K562 (cell line): ENCODE results near the gene RNF115. TPM values are rescaled to one million over a fixed set of nuclear protein-coding genes. Genes with fewer than 3 reads are reported as not detected.

ENCODE experiments used
- ATAC-seq: fragments of 200-7000 bp; cut with Tn5 transposase; 3 replicates; pipeline ENCODE4 v1.9.1; 2020; ENCODE audit warnings: moderate library complexity
- BruUV-seq: library from RNA; stranded (reverse); fragments of 400-500 nt; replicated peaks from 2 replicates; lab custom pipeline; 2021; lab: Mats Ljungman, UMichigan
- CTCF ChIA-PET: fragments of 300-600 bp; formaldehyde crosslinking; extraction: SDS; loops from one replicate; lab custom pipeline; 2021; ENCODE audit warnings: low intra/inter-chr PET ratio; lab: Yijun Ruan, JAX
- POLR2A ChIA-PET: fragments of 300-600, 350-650 bp; sonication (Branson Sonifier 250); formaldehyde crosslinking; extraction: SDS; loops from one replicate; lab custom pipeline; 2021; ENCODE audit warnings: antibody characterized with exemption, inconsistent platforms; lab: Yijun Ruan, JAX
- DNase-seq, 4 experiments: peaks; one replicate each; pipeline versions ENCODE4 v3.0.0 to v3.0.0-alpha.2; 2011 to 2018; ENCODE audit warnings: low spot score in 3 of 4, mixed read lengths in 3 of 4; ENCODE audit errors: extremely low read depth in 1 of 4
- FAIRE-seq: peaks from 2 replicates; lab custom pipeline; 2011; peaks lifted over from hg19 to GRCh38; lab: Jason Lieb, UNC
- H2AFZ ChIP-seq: 2 replicates; pipeline ENCODE4 v1.6.0; 2011; ENCODE audit warnings: low read depth, low read length, control low read depth, inconsistent platforms
- H3K27ac ChIP-seq: fragments of 200-600 bp; 3 replicates; pipeline ENCODE4 v1.8.0; 2011; ENCODE audit warnings: low read depth, mild to moderate bottlenecking, control low read depth, inconsistent platforms, low read length, moderate library complexity, mixed read lengths; ENCODE audit errors: extremely low read depth
- H3K27me3 ChIP-seq, 2 experiments: fragments of 300-600 bp in 1 of 2; 2 replicates in 1 of 2; 3 replicates in 1 of 2; pipeline versions ENCODE4 v1.6.0 to v1.8.0; 2011; ENCODE audit warnings: inconsistent platforms in 2 of 2, low read length in 2 of 2, mild to moderate bottlenecking in 1 of 2, mixed read lengths in 1 of 2, moderate library complexity in 1 of 2; ENCODE audit not compliant: control insufficient read depth in 2 of 2, insufficient read depth in 2 of 2
- H3K36me3 ChIP-seq: fragments of 300-600 bp; 3 replicates; pipeline ENCODE4 v1.8.0; 2011; ENCODE audit warnings: mild to moderate bottlenecking, low read length, inconsistent platforms; ENCODE audit not compliant: control insufficient read depth, insufficient read depth
- H3K4me1 ChIP-seq, 2 experiments: fragments of 200-600 bp in 1 of 2; replicated peaks in 1 of 2; 2 replicates in 1 of 2; 3 replicates in 1 of 2; pipeline versions ENCODE4 v1.5.1 to v1.8.0; 2011; ENCODE audit warnings: inconsistent platforms in 2 of 2, low read length in 2 of 2, mild to moderate bottlenecking in 1 of 2, mixed read lengths in 1 of 2, moderate library complexity in 1 of 2; ENCODE audit not compliant: control insufficient read depth in 2 of 2, insufficient read depth in 2 of 2
- H3K4me2 ChIP-seq: 2 replicates; pipeline ENCODE4 v1.6.1; 2011; ENCODE audit warnings: low read length, control low read depth, inconsistent platforms, mixed read lengths; ENCODE audit not compliant: insufficient read depth
- H3K4me3 ChIP-seq: fragments of 200-600 bp; sonication (generic), shearing (Covaris generic); 2 replicates; pipeline ENCODE4 v1.5.1; 2016; ENCODE audit warnings: control low read depth, inconsistent platforms
- H3K79me2 ChIP-seq: fragments of 200-600 bp; 3 replicates; pipeline ENCODE4 v1.8.0; 2011; ENCODE audit warnings: low read length, inconsistent platforms; ENCODE audit not compliant: control insufficient read depth, insufficient read depth
- H3K9ac ChIP-seq, 2 experiments: 2 replicates each; pipeline versions ENCODE4 v1.6.0 to v1.6.1; 2011; ENCODE audit warnings: low read depth in 2 of 2, low read length in 2 of 2, control low read depth in 1 of 2, inconsistent platforms in 1 of 2, mild to moderate bottlenecking in 1 of 2, mixed read lengths in 1 of 2; ENCODE audit not compliant: insufficient read depth in 1 of 2
- H3K9me1 ChIP-seq: one replicate; pipeline ENCODE4 v1.6.0; 2011; ENCODE audit warnings: inconsistent platforms, mild to moderate bottlenecking, low read length, moderate library complexity; ENCODE audit not compliant: control insufficient read depth, insufficient read depth
- H3K9me3 ChIP-seq: replicated peaks from 2 replicates; pipeline ENCODE4 v1.5.1; 2011; ENCODE audit warnings: low read depth, low read length, inconsistent platforms; ENCODE audit not compliant: control insufficient read depth, insufficient read depth
- H4K20me1 ChIP-seq: replicated peaks from 2 replicates; pipeline ENCODE4 v1.6.1; 2011; ENCODE audit warnings: low read length, inconsistent platforms, mixed read lengths; ENCODE audit not compliant: control insufficient read depth, insufficient read depth
- ATF1 ChIP-seq, 2 experiments: fragments of 450-650 bp in 1 of 2; IDR thresholded peaks; 2 replicates each; pipeline ENCODE4 v1.6.1; 2016; ENCODE audit warnings: missing compliant biosample characterization in 1 of 2, missing genetic modification characterization in 1 of 2
- C11orf30 ChIP-seq: fragments of 450-650 bp; IDR thresholded peaks from 2 replicates; pipeline ENCODE4 v1.6.1; 2016; ENCODE audit warnings: low read depth, mild to moderate bottlenecking
- CC2D1A ChIP-seq: fragments of 450-650 bp; IDR thresholded peaks from 2 replicates; pipeline ENCODE4 v1.6.1; 2017; ENCODE audit warnings: mild to moderate bottlenecking
- COPS2 ChIP-seq: fragments of 450-650 bp; conservative IDR thresholded peaks from 2 replicates; pipeline ENCODE4 v1.6.1; 2016; ENCODE audit warnings: mild to moderate bottlenecking, moderate library complexity
- FOXM1 ChIP-seq, 2 experiments: fragments of 450-650 bp in 1 of 2; sonication (generic) in 1 of 2; formaldehyde crosslinking in 1 of 2; IDR thresholded peaks; 2 replicates each; pipeline versions ENCODE4 v1.6.1 to v1.9.0; 2017 to 2022; ENCODE audit warnings: low read depth in 2 of 2, mild to moderate bottlenecking in 2 of 2, missing genetic modification reagents in 1 of 2, moderate library complexity in 1 of 2
- MEIS2 ChIP-seq: fragments of 450-650 bp; IDR thresholded peaks from 2 replicates; pipeline ENCODE4 v1.6.1; 2014; ENCODE audit warnings: mild to moderate bottlenecking; ENCODE audit not compliant: partially characterized antibody
- NFYB ChIP-seq: IDR thresholded peaks from 2 replicates; pipeline ENCODE4 v1.6.1; 2011; ENCODE audit warnings: mild to moderate bottlenecking, moderate library complexity; ENCODE audit not compliant: insufficient read length; ENCODE audit errors: extremely low read depth
- PBX2 ChIP-seq, 2 experiments: IDR thresholded peaks in 1 of 2; conservative IDR thresholded peaks in 1 of 2; 2 replicates each; pipeline ENCODE4 v1.6.1; 2016; ENCODE audit warnings: low read depth in 2 of 2, mild to moderate bottlenecking in 1 of 2, missing compliant biosample characterization in 1 of 2, missing genetic modification characterization in 1 of 2, moderate library complexity in 1 of 2
- PKNOX1 ChIP-seq: fragments of 450-650 bp; IDR thresholded peaks from 2 replicates; pipeline ENCODE4 v1.6.1; 2016
- POLR2G ChIP-seq: fragments of 200-400 bp; formaldehyde crosslinking; IDR thresholded peaks from 2 replicates; pipeline ENCODE4 v1.6.1; 2017; ENCODE audit warnings: low read depth, mild to moderate bottlenecking, antibody characterized with exemption, low read length, moderate library complexity
- SPI1 ChIP-seq: IDR thresholded peaks from 2 replicates; pipeline ENCODE4 v1.6.1; 2011; ENCODE audit warnings: low read depth, low read length, control low read depth, borderline replicate concordance
- ZNF316 ChIP-seq: fragments of 450-650 bp; IDR thresholded peaks from 2 replicates; pipeline ENCODE4 v1.6.1; 2016
- ZNF79 ChIP-seq: fragments of 250-450 bp; sonication (Bioruptor Pico); IDR thresholded peaks from 2 replicates; pipeline ENCODE4 v1.4.0; 2020; ENCODE audit warnings: low read depth, mild to moderate bottlenecking, moderate library complexity
- ZSCAN29 ChIP-seq: fragments of 450-650 bp; IDR thresholded peaks from 2 replicates; pipeline ENCODE4 v1.6.1; 2017
- WGBS: fragments of 100-300 bp; shearing (Covaris generic); methylation state at CpG from one replicate; pipeline ENCODE4 v1.1.6; 2016; ENCODE audit warnings: low coverage, mixed read lengths; ENCODE audit not compliant: insufficient coverage; ENCODE audit errors: missing lambda C conversion rate; 5-methylcytosine and 5-hydroxymethylcytosine counted together
- in situ Hi-C: fragments of 300-500 bp; cut with MboI; formaldehyde crosslinking; loops from 4 replicates; pipeline ENCODE4 v1.15.0; 2018; ENCODE audit warnings: inconsistent platforms, mixed read lengths
- intact Hi-C: fragments of 100-400 bp; cut with micrococcal nuclease; formaldehyde crosslinking; loops from 2 replicates; pipeline ENCODE4 v1.14.2; 2022
- polyA plus RNA-seq, 8 experiments: library from polyadenylated mRNA; depleted of rRNA in 4 of 8; stranded (reverse) in 5 of 8; unstranded in 3 of 8; fragments of >200 nt; fragmentation: Nextera tagmentation in 2 of 8; fragmentation: Illumina TruSeq in 1 of 8; extraction: Ambion mirVana in 2 of 8; extraction: Trizol in 1 of 8; gene quantifications; 2 replicates each; pipeline versions ENCODE4 v1.2.1 to v1.2.3, GENCODE V29; 2011 to 2014; ENCODE audit warnings: inconsistent platforms in 1 of 8, missing spikeins in 1 of 8
- total RNA-seq, 7 experiments: library from RNA; depleted of rRNA in 6 of 7; stranded (reverse); fragments of >200 nt in 6 of 7; fragmentation: Illumina TruSeq in 2 of 7; extraction: Trizol in 2 of 7; gene quantifications; 2 replicates each; pipeline versions ENCODE4 v1.2.1 to v1.2.3, GENCODE V29; 2011 to 2021; ENCODE audit warnings: low replicate concordance in 1 of 7
- TF ChIP-seq, protein P1 (sequence below): fragments of 450-650 bp; IDR thresholded peaks from 2 replicates; pipeline ENCODE4 v1.6.1; 2016; ENCODE audit warnings: mild to moderate bottlenecking

RNF115 gene
- total and polyA plus RNA-seq, 9 of the 15 experiments (the other 6 are each of a cell fraction or from before 2014, with no cell fraction given), result 1.9 to 14.3 (median 9.5) TPM

GRCh38 chr1:145795257-145795881 is 28.5 kb downstream of the RNF115 start:
- no peaks in the 10 kb centered on the region for H4K20me1 ChIP-seq
- BruUV-seq, result no TSS peak
- H3K27me3 ChIP-seq, result no peaks in the 10 kb centered on the region
- peaks cover 15% of the 10 kb centered on the region for H3K9me3 ChIP-seq
- peak; percentile 71 for ATAC-seq
- TF ChIP-seq ZNF316 (peak; percentile 62; the same call in 1 of the 2 replicates), PBX2 (CRISPR knock-in tag; IDR thresholded peaks at IDR 0.05; ENCODE audit: low read depth) (no peak), PBX2 (tag; conservative IDR thresholded peaks at IDR 0.05; ENCODE audit: low read depth) (peak; percentile 72), COPS2 (no peak), PKNOX1 (peak; percentile 84), NFYB (peak; percentile 59), ZNF79 (CRISPR knock-in tag) (no peak), SPI1 (no peak), C11orf30 (0 out of 2 replicates have a peak, but pooled peaks have one; percentile 22), ZSCAN29 (no peak), POLR2G (no peak), ATF1 (CRISPR knock-in tag; IDR thresholded peaks at IDR 0.05) (no peak), ATF1 (tag; IDR thresholded peaks at IDR 0.05) (no peak), CC2D1A (peak; percentile 54; the same call in 1 of the 2 replicates), FOXM1 (IDR thresholded peaks at IDR 0.05; ENCODE audit: low read depth) (no peak), FOXM1 (CRISPR knock-in tag; IDR thresholded peaks at IDR 0.05; ENCODE audit: low read depth) (no peak), MEIS2 (peak; percentile 92)
- TF ChIP-seq, protein P1, sequence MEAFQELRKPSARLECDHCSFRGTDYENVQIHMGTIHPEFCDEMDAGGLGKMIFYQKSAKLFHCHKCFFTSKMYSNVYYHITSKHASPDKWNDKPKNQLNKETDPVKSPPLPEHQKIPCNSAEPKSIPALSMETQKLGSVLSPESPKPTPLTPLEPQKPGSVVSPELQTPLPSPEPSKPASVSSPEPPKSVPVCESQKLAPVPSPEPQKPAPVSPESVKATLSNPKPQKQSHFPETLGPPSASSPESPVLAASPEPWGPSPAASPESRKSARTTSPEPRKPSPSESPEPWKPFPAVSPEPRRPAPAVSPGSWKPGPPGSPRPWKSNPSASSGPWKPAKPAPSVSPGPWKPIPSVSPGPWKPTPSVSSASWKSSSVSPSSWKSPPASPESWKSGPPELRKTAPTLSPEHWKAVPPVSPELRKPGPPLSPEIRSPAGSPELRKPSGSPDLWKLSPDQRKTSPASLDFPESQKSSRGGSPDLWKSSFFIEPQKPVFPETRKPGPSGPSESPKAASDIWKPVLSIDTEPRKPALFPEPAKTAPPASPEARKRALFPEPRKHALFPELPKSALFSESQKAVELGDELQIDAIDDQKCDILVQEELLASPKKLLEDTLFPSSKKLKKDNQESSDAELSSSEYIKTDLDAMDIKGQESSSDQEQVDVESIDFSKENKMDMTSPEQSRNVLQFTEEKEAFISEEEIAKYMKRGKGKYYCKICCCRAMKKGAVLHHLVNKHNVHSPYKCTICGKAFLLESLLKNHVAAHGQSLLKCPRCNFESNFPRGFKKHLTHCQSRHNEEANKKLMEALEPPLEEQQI, result peak; percentile 64; the same call in 1 of the 2 replicates
- TF ChIP-seq, all 486 proteins: peak for 8
- H3K4me2 ChIP-seq, result no peak overlapping the region
- H3K27ac ChIP-seq, result no peak overlapping the region; the same call in 2 of the 3 replicates
- peaks cover 9% of the 10 kb centered on the region; the same call in 2 of the 3 replicates for H3K36me3 ChIP-seq
- H3K4me1 ChIP-seq, result no peaks in the 10 kb centered on the region; a peak in 1 of 5 replicates
- in situ Hi-C loops (no loop called here), intact Hi-C loops (no loop called here)
- FAIRE-seq, result no peak
- H2AFZ ChIP-seq, result no peak overlapping the region
- CTCF ChIA-PET, result no interaction called here
- peaks cover 7% of the 10 kb centered on the region; the same call in 2 of the 3 replicates for H3K79me2 ChIP-seq
- H3K9ac ChIP-seq, result no peak overlapping the region
- H3K9me1 ChIP-seq, result no peaks in the 10 kb centered on the region
- POLR2A ChIA-PET, result interaction anchor here (1.3 to 1.5 kb wide), 2 partner anchors 14 to 16 kb away, joined by 4 to 5 read pairs; no protein-coding TSS in a partner anchor
- WGBS, result 69% methylated on average over 9 of the region's 10 CpGs
- peak; percentile 16 to 52 (median 28) for DNase-seq
- no peak overlapping the region for H3K4me3 ChIP-seq
